GM12864 (cell line): ENCODE measurements around the gene MKRN3.

Experiments
- DNase-seq: peaks from one replicate; pipeline ENCODE4 v3.0.0-alpha.2; 2011; ENCODE audit warnings: low read depth
- H3K4me3 ChIP-seq: 2 replicates; pipeline ENCODE4 v1.5.1; 2011; ENCODE audit warnings: mild to moderate bottlenecking, low read depth, low read length, control low read depth
- TF ChIP-seq, protein P1 (sequence below): IDR thresholded peaks from 2 replicates; pipeline ENCODE4 v1.5.1; 2011; ENCODE audit warnings: low read depth, mild to moderate bottlenecking, moderate library complexity, low read length, control low read depth, inconsistent platforms; ENCODE audit errors: missing control alignments

Gene MKRN3

DNA sequence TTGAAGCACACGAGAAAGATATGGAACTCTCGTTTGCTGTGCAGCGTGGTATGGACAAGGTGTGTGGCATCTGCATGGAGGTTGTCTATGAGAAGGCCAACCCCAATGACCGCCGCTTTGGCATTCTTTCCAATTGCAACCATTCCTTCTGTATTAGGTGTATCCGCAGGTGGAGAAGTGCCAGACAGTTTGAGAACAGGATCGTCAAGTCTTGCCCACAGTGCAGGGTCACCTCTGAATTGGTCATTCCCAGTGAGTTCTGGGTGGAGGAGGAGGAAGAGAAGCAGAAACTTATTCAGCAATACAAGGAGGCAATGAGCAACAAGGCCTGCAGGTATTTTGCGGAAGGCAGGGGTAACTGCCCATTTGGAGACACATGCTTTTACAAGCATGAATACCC lies 1.2 kb downstream of the MKRN3 start:
- DNase-seq: no peak
- TF ChIP-seq, protein P1, sequence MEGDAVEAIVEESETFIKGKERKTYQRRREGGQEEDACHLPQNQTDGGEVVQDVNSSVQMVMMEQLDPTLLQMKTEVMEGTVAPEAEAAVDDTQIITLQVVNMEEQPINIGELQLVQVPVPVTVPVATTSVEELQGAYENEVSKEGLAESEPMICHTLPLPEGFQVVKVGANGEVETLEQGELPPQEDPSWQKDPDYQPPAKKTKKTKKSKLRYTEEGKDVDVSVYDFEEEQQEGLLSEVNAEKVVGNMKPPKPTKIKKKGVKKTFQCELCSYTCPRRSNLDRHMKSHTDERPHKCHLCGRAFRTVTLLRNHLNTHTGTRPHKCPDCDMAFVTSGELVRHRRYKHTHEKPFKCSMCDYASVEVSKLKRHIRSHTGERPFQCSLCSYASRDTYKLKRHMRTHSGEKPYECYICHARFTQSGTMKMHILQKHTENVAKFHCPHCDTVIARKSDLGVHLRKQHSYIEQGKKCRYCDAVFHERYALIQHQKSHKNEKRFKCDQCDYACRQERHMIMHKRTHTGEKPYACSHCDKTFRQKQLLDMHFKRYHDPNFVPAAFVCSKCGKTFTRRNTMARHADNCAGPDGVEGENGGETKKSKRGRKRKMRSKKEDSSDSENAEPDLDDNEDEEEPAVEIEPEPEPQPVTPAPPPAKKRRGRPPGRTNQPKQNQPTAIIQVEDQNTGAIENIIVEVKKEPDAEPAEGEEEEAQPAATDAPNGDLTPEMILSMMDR: no peak
- H3K4me3 ChIP-seq: no peak overlapping the region

DNA sequence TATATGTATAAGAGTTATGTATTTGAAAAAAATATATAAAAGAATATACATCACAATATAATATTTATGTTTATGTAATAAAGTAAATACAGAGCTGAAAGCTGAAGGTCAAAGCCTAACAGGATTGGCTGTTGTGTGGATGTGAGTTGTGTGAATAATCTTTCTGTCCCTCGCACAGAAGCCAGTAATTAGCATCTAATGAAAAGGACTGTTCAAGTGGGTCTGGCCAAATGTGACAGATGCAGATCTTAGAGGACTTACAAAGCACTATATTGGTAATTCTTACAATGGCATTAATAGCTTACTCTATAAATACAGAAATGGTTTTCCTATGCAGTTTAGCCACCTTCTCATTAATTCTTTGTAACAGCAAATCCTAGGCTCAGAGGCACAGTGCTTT lies 2.4 kb downstream of the MKRN3 start:
- DNase-seq: no peak
- no peak overlapping the region for H3K4me3 ChIP-seq
- TF ChIP-seq, protein P1: no peak

DNA sequence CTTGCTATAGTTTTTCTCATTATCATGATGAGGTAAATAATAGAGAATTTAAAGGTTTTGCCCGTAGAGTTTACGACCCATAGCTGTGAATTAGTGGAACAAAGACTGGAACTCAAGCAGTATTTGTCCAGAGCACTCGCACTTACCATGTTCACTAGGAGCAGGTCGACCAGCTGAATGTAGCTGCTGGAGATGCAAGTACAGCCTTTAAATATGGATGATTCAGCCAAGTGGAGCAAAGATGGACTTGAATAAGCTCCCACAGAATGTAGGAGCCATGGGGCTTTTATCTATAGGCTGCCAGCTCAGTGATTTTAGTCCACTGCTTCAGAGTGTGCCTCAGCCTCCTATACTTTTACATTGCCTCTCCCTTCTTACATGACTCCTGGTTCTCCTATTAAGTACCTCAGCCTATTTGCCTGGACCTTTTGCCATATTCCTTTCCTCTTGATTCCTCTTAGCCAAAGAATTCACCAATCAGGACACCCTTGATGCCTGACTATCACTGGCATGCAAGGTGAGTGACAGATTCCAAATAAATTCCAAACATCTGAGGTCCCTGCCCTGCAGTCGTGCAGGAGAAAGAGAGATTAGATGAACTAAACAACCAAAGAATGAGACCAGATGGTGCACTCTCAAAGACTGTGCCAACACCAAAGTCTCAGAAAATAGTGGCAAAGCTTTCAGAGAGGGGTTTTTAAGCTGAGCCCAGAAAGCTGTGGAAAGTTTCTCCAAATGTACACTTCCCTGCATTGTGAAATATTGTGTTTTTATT lies 3.9 kb downstream of the MKRN3 start:
- no peak overlapping the region for H3K4me3 ChIP-seq
- TF ChIP-seq, protein P1: no peak

DNA sequence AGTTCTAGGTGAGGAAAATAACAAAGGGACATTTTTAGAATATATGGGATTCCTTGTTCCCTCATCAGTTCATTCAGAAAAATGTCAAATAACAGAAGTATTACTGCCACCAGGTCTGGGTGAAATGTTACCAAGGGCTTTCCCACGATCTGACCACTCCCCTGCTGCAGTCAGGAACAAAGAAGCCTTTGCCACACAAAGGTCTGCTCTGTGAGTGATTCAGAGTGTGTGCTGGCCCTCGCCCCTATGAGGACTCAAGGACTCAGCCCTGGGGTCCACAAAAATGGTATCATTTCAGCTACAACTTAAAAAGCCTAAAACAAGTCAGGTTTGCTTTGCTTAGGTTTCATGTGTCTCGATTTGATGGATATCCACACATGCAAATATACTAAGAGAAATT lies 5.0 kb downstream of the MKRN3 start:
- no peak for DNase-seq
- no peak overlapping the region for H3K4me3 ChIP-seq
- TF ChIP-seq, protein P1: no peak

More for the DNA sequence above, 3.9 kb downstream of the MKRN3 start:
- no peak for DNase-seq

DNA sequence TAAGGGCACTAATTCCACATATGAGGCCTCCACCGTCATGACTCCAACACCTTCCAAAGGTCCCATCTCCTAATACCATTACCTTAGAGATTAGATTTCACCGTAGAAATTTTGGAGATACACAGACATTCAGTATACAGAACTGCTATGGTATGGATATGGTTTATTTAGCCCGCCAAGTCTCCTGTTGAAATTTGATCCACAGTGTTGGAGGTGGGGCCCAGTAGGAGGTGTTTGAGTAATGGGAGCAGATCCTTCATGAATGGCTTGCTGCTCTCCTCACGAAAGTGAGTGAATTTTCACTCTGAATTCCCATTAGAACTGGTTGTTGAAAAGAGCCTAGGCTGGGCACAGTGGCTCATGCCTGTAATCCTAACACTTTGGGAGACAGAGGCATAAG lies 7.4 kb downstream of the MKRN3 start:
- TF ChIP-seq, protein P1: no peak
- no peak for DNase-seq
- H3K4me3 ChIP-seq: no peak overlapping the region

DNA sequence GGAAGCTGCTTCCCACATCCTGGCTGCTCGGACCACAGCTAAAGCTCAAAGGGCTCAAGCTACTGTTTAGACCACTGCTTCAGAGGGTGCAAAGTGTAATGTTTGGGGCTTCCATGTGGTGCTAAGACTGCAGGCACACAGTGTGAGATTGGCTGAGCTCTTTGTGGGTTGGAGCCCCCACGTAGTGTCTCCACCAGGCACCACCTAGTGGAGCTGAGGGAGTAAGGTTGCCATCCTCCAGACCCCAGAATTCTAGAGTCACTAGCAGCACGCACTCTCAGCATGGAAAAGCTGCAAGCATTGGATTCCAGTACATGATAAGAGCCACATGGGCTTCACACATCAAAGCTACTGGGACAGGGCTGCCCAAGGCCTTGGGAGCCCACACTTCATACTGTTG lies 9.3 kb downstream of the MKRN3 start:
- TF ChIP-seq, protein P1: no peak
- no peak overlapping the region for H3K4me3 ChIP-seq
- DNase-seq: no peak

DNA sequence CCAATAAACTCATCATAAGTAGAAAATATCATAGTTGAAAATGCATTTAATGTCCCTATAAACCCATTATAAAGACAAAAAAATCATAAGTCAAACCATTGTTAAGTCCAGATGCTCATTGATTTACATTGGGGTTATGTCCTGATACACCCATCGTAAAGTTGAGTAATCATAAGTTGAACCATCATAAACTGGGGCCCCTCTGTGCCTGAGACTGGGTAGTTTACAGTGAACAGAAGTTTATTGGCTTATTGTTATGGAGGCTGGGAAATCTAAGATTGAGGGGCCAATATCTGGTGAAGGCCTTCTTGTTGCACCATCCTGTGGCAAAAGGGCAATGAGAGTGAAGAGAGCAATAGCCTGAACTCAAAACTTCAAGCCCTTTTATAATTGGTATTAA lies 10.6 kb downstream of the MKRN3 start:
- no peak for DNase-seq
- TF ChIP-seq, protein P1: no peak
- H3K4me3 ChIP-seq: no peak overlapping the region
